Coronary artery (tissue), 2 donors: ENCODE results near the gene EIF4EBP2.

ENCODE experiments used
- DNase-seq: peaks from one replicate; pipeline ENCODE4 v3.0.0-alpha.2; 2017; ENCODE audit warnings: low spot score
- H3K27ac ChIP-seq, 2 donors: fragments of 200-600 bp; sonication (generic); one replicate each; pipeline ENCODE4 v1.5.1; 2016 to 2019
- H3K4me3 ChIP-seq: fragments of 200-600 bp; sonication (generic); 2 replicates; pipeline ENCODE4 v1.5.1; 2016; ENCODE audit warnings: mild to moderate bottlenecking, moderate library complexity
- TF ChIP-seq, protein P1 (sequence below): fragments of 200-600 bp; sonication (generic); IDR thresholded peaks from one replicate; pipeline ENCODE4 v1.5.1; 2019; ENCODE audit warnings: antibody characterized with exemption

The EIF4EBP2 gene

GRCh38 chr10:70404036-70404786, at the start of gene EIF4EBP2:
Gene EIF4EBP2, plus strand, starts transcription at chr10:70404145. Its CDS starts 257 bp downstream, at chr10:70404402.
- Histone ChIP-seq H3K4me3 (peak within 1 kb of the TSS; percentile 83), H3K27ac (peak within 1 kb of the TSS; percentile 96 to 97)
- TF ChIP-seq, protein P1, sequence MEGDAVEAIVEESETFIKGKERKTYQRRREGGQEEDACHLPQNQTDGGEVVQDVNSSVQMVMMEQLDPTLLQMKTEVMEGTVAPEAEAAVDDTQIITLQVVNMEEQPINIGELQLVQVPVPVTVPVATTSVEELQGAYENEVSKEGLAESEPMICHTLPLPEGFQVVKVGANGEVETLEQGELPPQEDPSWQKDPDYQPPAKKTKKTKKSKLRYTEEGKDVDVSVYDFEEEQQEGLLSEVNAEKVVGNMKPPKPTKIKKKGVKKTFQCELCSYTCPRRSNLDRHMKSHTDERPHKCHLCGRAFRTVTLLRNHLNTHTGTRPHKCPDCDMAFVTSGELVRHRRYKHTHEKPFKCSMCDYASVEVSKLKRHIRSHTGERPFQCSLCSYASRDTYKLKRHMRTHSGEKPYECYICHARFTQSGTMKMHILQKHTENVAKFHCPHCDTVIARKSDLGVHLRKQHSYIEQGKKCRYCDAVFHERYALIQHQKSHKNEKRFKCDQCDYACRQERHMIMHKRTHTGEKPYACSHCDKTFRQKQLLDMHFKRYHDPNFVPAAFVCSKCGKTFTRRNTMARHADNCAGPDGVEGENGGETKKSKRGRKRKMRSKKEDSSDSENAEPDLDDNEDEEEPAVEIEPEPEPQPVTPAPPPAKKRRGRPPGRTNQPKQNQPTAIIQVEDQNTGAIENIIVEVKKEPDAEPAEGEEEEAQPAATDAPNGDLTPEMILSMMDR, result no peak
- peak; percentile 99 for DNase-seq

- Histone ChIP-seq H3K27ac (no peak overlapping the region), H3K4me3 (no peak overlapping the region)
- TF ChIP-seq, protein P1, result no peak
- no peak for DNase-seq
Observed at GRCh38 chr10:70354556-70354955, 49.4 kb upstream of the EIF4EBP2 start.

DNA sequence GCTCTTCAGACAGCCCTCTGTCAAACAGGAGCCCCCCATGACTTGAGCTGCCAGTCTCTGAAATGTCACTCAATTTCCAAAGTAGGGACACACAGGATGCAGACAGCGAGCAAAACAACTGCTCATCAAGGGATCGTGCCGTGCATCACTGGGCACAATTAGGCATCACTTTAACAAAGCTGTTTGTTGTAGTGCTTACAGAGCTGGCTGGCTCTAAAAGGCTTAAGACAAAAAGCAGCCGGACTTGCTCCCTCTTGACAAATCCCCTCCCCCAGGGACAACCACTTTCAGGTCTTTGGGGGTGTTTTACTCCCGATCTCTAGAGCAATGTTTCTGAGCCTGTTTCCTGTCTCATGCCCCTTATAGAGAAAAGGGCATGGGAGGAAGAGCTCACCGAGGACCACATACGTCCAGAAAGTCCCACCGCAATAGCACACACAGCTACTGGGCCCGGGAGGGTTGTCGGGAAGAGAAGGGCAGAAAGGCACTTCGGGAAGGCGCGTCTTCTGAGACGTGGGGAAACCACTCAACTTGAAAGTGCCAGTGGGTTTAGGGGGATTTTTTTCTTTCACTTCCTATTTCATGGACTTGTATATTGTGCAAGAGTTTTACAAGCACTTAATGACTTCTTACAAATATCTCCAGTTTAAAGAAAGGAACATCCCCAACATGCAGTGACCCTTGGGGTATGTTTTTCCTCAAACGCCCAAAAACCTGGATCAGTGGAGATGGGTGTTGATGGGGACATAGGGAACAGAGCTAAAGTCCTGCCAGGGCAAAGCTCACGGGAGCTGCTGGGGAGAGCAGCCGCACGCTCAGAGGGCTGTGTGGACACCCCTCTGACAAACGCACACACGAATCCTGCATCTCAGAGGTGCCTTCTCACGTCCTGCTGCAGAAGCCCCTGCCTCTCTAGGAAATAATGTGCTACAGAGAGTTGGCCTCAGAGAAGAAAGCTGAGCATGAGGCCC, 48.6 kb upstream of the EIF4EBP2 start:
- Histone ChIP-seq H3K4me3 (no peak overlapping the region), H3K27ac (no peak overlapping the region)
- TF ChIP-seq, protein P1, result no peak
- DNase-seq, result no peak

GRCh38 chr10:70357565-70357964, 46.4 kb upstream of the EIF4EBP2 start:
- TF ChIP-seq, protein P1, result no peak
- no peak overlapping the region for H3K4me3 ChIP-seq
- DNase-seq, result no peak
- no peak overlapping the region for H3K27ac ChIP-seq

GRCh38 chr10:70358446-70358845, 45.5 kb upstream of the EIF4EBP2 start:
- TF ChIP-seq, protein P1, result no peak
- no peak for DNase-seq
- no peak overlapping the region for H3K27ac ChIP-seq
- no peak overlapping the region for H3K4me3 ChIP-seq

- no peak overlapping the region for H3K27ac ChIP-seq
- DNase-seq, result no peak
- TF ChIP-seq, protein P1, result no peak
Observed at GRCh38 chr10:70359017-70359550, 44.9 kb upstream of the EIF4EBP2 start.

More at GRCh38 chr10:70359017-70359550, 44.9 kb upstream of the EIF4EBP2 start:
- H3K4me3 ChIP-seq, result no peak overlapping the region
